GM23338 (cell line): ENCODE measurements around the gene F7. TPM values are rescaled to one million over a fixed set of nuclear protein-coding genes. Genes with fewer than 3 reads are reported as not detected.

Source experiments
- ATAC-seq: fragments of 200-7000 bp; cut with Tn5 transposase; 3 replicates; pipeline ENCODE4 v1.9.1; 2020
- DNase-seq: peaks from one replicate; pipeline ENCODE4 v3.0.0-alpha.2; 2015; ENCODE audit warnings: low spot score
- H2AFZ ChIP-seq: fragments of 200-600 bp; sonication (generic); 2 replicates; pipeline ENCODE4 v1.8.0; 2016; ENCODE audit warnings: antibody characterized with exemption, mild to moderate bottlenecking, moderate library complexity
- H3F3A ChIP-seq: fragments of 200-600 bp; sonication (generic); replicated peaks from 2 replicates; pipeline ENCODE4 v1.8.0; 2017; ENCODE audit warnings: antibody characterized with exemption, mixed run types, low read depth
- H3K27ac ChIP-seq: fragments of 200-600 bp; sonication (generic); 2 replicates; pipeline ENCODE4 v1.6.1; 2016; ENCODE audit warnings: low read depth
- H3K27me3 ChIP-seq: fragments of 200-600 bp; sonication (generic); 2 replicates; pipeline ENCODE4 v1.8.0; 2016; ENCODE audit warnings: mild to moderate bottlenecking, mixed run types, moderate library complexity; ENCODE audit not compliant: insufficient read depth
- H3K36me3 ChIP-seq: fragments of 200-600 bp; sonication (generic); 2 replicates; pipeline ENCODE4 v1.8.0; 2016; ENCODE audit warnings: mild to moderate bottlenecking; ENCODE audit not compliant: insufficient read depth
- H3K4me1 ChIP-seq: fragments of 200-600 bp; sonication (generic); 2 replicates; pipeline ENCODE4 v1.8.0; 2016; ENCODE audit warnings: mild to moderate bottlenecking, moderate library complexity; ENCODE audit not compliant: insufficient read depth
- H3K4me2 ChIP-seq: fragments of 200-600 bp; sonication (generic); 2 replicates; pipeline ENCODE4 v1.7.1; 2017; ENCODE audit warnings: mixed run types
- H3K4me3 ChIP-seq: fragments of 200-600 bp; sonication (generic); 2 replicates; pipeline ENCODE4 v1.6.1; 2016; ENCODE audit warnings: mixed run types
- H3K79me2 ChIP-seq: fragments of 200-600 bp; sonication (generic); replicated peaks from 2 replicates; pipeline ENCODE4 v1.8.0; 2017; ENCODE audit warnings: mild to moderate bottlenecking; ENCODE audit not compliant: insufficient read depth
- H3K9me2 ChIP-seq: fragments of 200-600 bp; sonication (generic); 2 replicates; pipeline ENCODE4 v1.8.0; 2017; ENCODE audit not compliant: insufficient read depth
- H4K20me1 ChIP-seq: fragments of 200-600 bp; sonication (generic); replicated peaks from 2 replicates; pipeline ENCODE4 v1.8.0; 2017; ENCODE audit warnings: mild to moderate bottlenecking; ENCODE audit not compliant: insufficient read depth
- H3K27ac Mint-ChIP-seq: 2 replicates; pipeline ENCODE4 v1.8.0; 2020; ENCODE audit warnings: inconsistent platforms, mild to moderate bottlenecking, moderate library complexity, mixed read lengths
- H3K27me3 Mint-ChIP-seq: 3 replicates; pipeline ENCODE4 v1.8.0; 2022; ENCODE audit warnings: low read depth, mild to moderate bottlenecking, moderate library complexity, mixed read lengths, inconsistent platforms; ENCODE audit not compliant: insufficient read depth, poor library complexity
- H3K36me3 Mint-ChIP-seq: 3 replicates; pipeline ENCODE4 v1.8.0; 2021; ENCODE audit warnings: low read depth, mild to moderate bottlenecking, inconsistent platforms, moderate library complexity, mixed read lengths
- H3K4me1 Mint-ChIP-seq: 3 replicates; pipeline ENCODE4 v1.8.0; 2020; ENCODE audit warnings: mild to moderate bottlenecking, inconsistent platforms, mixed read lengths
- H3K4me3 Mint-ChIP-seq: 3 replicates; pipeline ENCODE4 v1.8.0; 2021; ENCODE audit warnings: moderate library complexity, mild to moderate bottlenecking, inconsistent platforms, mixed read lengths
- H3K9me3 Mint-ChIP-seq: 3 replicates; pipeline ENCODE4 v1.8.0; 2020; ENCODE audit warnings: moderate library complexity, mild to moderate bottlenecking, inconsistent platforms, mixed read lengths
- CREB1 ChIP-seq: fragments of 250-450 bp; sonication (Bioruptor Pico); IDR thresholded peaks from 2 replicates; pipeline ENCODE4 v1.5.0; 2020; ENCODE audit warnings: low read depth, mild to moderate bottlenecking, moderate library complexity
- ETS1 ChIP-seq: IDR thresholded peaks from 2 replicates; pipeline ENCODE4 v1.6.1; 2016; ENCODE audit warnings: antibody characterized with exemption
- EZH2 ChIP-seq: fragments of 200-600 bp; sonication (generic); IDR thresholded peaks from one replicate; pipeline ENCODE4 v1.8.0; 2017; ENCODE audit warnings: antibody characterized with exemption, mild to moderate bottlenecking, low read depth; ENCODE audit not compliant: unreplicated experiment
- EZH2phosphoT487 ChIP-seq: fragments of 200-600 bp; sonication (generic); IDR thresholded peaks from one replicate; pipeline ENCODE4 v1.8.1; 2018; ENCODE audit warnings: antibody characterized with exemption; ENCODE audit not compliant: unreplicated experiment
- NANOG ChIP-seq: IDR thresholded peaks from 2 replicates; pipeline ENCODE4 v1.6.1; 2016; ENCODE audit warnings: antibody characterized with exemption, borderline replicate concordance
- POLR2AphosphoS5 ChIP-seq: IDR thresholded peaks from 2 replicates; pipeline ENCODE4 v1.6.1; 2016; ENCODE audit warnings: antibody characterized with exemption, low read depth
- STAT1 ChIP-seq: IDR thresholded peaks from one replicate; pipeline ENCODE4 v1.6.1; 2016; ENCODE audit warnings: antibody characterized with exemption; ENCODE audit not compliant: unreplicated experiment
- ZNF114 ChIP-seq: fragments of 250-450 bp; sonication (Bioruptor Pico); IDR thresholded peaks from 2 replicates; pipeline ENCODE4 v1.5.0; 2020; ENCODE audit warnings: mild to moderate bottlenecking, moderate library complexity
- ZNF331 ChIP-seq: fragments of 250-450 bp; sonication (Bioruptor Pico); IDR thresholded peaks from 2 replicates; pipeline ENCODE4 v1.5.0; 2020; ENCODE audit warnings: low read depth, mild to moderate bottlenecking, moderate library complexity
- polyA plus RNA-seq: library from polyadenylated mRNA; unstranded; fragments of >200 nt; fragmentation: Nextera tagmentation; extraction: Ambion mirVana; gene quantifications from 2 replicates; pipeline ENCODE4 v1.2.1, GENCODE V29; 2016
- total RNA-seq: library from RNA; depleted of rRNA; stranded (reverse); fragments of >200 nt; shearing (Covaris generic); gene quantifications from 2 replicates; pipeline ENCODE4 v1.2.3, GENCODE V29; 2014
- TF ChIP-seq, protein P1 (sequence below), 2 experiments: fragments of 200-600 bp in 1 of 2; sonication (generic) in 1 of 2; conservative IDR thresholded peaks; 2 replicates each; pipeline versions ENCODE4 v1.5.1 to v1.6.1; 2016 to 2017; ENCODE audit warnings: antibody characterized with exemption in 2 of 2, low read depth in 2 of 2, mild to moderate bottlenecking in 2 of 2, moderate library complexity in 1 of 2
- TF ChIP-seq, protein P2 (sequence below): IDR thresholded peaks from one replicate; pipeline ENCODE4 v1.6.1; 2018; ENCODE audit warnings: antibody characterized with exemption; ENCODE audit not compliant: unreplicated experiment
- TF ChIP-seq, protein P3 (sequence below): fragments of 250-450 bp; sonication (Bioruptor Pico); IDR thresholded peaks from 2 replicates; pipeline ENCODE4 v1.5.0; 2020; ENCODE audit warnings: mild to moderate bottlenecking, moderate library complexity

F7 gene
- total and polyA plus RNA-seq, 2 experiments from 2014 or later: 0.16 to 0.24 TPM

DNA sequence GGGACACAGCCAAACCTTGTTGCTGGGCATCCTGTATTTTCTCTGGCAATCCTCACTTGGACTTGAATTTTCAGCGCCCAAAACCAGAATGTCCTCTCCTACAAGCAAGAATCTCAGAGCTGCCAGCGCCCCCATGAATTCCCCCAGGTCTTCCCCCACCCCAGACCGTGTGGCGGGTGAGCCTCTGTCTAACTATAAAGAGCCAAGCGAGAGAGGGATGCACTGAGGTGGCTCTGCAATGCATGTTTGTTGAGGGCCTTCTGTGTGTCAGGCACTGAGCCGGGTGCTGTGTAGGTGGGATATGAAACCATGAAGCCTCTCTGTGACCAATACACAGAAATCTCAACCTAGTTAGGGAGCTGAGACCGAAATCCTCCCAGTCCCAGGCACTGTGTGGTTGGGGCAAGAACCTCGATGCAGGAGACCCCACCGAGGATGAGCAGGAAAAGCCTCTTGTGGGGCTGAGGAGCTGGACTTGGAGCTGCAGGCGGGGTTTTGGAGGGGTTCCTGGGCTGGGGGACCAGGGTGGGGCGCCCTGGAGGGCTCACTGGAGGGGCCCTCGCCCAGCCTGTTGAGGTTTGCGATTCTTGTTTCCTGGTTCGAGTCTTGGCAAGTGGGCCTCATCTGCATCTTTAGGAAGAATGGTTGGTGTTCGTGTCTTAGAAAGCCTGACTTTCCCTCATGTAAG is 40.5 kb downstream of the F7 start:
- Histone ChIP-seq H3F3A (no peaks in the 10 kb centered on the region), H3K4me3 (no peak overlapping the region), H2AFZ (no peak overlapping the region; the same call in 1 of the 2 replicates), H3K4me1 (no peaks in the 10 kb centered on the region), H3K4me2 (no peak overlapping the region), H4K20me1 (no peaks in the 10 kb centered on the region), H3K36me3 (no peaks in the 10 kb centered on the region), H3K9me2 (no peaks in the 10 kb centered on the region), H3K27ac (no peak overlapping the region), H3K79me2 (no peaks in the 10 kb centered on the region), H3K27me3 (no peaks in the 10 kb centered on the region)
- H3K36me3 Mint-ChIP-seq: no peaks in the 10 kb centered on the region
- no peak overlapping the region for H3K27ac Mint-ChIP-seq
- peaks cover under 1% of the 10 kb centered on the region; the same call in 2 of the 3 replicates for H3K4me1 Mint-ChIP-seq
- DNase-seq: no peak
- peaks cover 2% of the 10 kb centered on the region for H3K27me3 Mint-ChIP-seq
- no peak overlapping the region for H3K4me3 Mint-ChIP-seq
- TF ChIP-seq, protein P1, sequence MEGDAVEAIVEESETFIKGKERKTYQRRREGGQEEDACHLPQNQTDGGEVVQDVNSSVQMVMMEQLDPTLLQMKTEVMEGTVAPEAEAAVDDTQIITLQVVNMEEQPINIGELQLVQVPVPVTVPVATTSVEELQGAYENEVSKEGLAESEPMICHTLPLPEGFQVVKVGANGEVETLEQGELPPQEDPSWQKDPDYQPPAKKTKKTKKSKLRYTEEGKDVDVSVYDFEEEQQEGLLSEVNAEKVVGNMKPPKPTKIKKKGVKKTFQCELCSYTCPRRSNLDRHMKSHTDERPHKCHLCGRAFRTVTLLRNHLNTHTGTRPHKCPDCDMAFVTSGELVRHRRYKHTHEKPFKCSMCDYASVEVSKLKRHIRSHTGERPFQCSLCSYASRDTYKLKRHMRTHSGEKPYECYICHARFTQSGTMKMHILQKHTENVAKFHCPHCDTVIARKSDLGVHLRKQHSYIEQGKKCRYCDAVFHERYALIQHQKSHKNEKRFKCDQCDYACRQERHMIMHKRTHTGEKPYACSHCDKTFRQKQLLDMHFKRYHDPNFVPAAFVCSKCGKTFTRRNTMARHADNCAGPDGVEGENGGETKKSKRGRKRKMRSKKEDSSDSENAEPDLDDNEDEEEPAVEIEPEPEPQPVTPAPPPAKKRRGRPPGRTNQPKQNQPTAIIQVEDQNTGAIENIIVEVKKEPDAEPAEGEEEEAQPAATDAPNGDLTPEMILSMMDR (conservative IDR thresholded peaks at IDR 0.05; ENCODE audit: low read depth in 2 of 2): no peak
- no peak for TF ChIP-seq POLR2AphosphoS5
- TF ChIP-seq, protein P2, sequence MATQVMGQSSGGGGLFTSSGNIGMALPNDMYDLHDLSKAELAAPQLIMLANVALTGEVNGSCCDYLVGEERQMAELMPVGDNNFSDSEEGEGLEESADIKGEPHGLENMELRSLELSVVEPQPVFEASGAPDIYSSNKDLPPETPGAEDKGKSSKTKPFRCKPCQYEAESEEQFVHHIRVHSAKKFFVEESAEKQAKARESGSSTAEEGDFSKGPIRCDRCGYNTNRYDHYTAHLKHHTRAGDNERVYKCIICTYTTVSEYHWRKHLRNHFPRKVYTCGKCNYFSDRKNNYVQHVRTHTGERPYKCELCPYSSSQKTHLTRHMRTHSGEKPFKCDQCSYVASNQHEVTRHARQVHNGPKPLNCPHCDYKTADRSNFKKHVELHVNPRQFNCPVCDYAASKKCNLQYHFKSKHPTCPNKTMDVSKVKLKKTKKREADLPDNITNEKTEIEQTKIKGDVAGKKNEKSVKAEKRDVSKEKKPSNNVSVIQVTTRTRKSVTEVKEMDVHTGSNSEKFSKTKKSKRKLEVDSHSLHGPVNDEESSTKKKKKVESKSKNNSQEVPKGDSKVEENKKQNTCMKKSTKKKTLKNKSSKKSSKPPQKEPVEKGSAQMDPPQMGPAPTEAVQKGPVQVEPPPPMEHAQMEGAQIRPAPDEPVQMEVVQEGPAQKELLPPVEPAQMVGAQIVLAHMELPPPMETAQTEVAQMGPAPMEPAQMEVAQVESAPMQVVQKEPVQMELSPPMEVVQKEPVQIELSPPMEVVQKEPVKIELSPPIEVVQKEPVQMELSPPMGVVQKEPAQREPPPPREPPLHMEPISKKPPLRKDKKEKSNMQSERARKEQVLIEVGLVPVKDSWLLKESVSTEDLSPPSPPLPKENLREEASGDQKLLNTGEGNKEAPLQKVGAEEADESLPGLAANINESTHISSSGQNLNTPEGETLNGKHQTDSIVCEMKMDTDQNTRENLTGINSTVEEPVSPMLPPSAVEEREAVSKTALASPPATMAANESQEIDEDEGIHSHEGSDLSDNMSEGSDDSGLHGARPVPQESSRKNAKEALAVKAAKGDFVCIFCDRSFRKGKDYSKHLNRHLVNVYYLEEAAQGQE: no peak
- TF ChIP-seq, protein P3, sequence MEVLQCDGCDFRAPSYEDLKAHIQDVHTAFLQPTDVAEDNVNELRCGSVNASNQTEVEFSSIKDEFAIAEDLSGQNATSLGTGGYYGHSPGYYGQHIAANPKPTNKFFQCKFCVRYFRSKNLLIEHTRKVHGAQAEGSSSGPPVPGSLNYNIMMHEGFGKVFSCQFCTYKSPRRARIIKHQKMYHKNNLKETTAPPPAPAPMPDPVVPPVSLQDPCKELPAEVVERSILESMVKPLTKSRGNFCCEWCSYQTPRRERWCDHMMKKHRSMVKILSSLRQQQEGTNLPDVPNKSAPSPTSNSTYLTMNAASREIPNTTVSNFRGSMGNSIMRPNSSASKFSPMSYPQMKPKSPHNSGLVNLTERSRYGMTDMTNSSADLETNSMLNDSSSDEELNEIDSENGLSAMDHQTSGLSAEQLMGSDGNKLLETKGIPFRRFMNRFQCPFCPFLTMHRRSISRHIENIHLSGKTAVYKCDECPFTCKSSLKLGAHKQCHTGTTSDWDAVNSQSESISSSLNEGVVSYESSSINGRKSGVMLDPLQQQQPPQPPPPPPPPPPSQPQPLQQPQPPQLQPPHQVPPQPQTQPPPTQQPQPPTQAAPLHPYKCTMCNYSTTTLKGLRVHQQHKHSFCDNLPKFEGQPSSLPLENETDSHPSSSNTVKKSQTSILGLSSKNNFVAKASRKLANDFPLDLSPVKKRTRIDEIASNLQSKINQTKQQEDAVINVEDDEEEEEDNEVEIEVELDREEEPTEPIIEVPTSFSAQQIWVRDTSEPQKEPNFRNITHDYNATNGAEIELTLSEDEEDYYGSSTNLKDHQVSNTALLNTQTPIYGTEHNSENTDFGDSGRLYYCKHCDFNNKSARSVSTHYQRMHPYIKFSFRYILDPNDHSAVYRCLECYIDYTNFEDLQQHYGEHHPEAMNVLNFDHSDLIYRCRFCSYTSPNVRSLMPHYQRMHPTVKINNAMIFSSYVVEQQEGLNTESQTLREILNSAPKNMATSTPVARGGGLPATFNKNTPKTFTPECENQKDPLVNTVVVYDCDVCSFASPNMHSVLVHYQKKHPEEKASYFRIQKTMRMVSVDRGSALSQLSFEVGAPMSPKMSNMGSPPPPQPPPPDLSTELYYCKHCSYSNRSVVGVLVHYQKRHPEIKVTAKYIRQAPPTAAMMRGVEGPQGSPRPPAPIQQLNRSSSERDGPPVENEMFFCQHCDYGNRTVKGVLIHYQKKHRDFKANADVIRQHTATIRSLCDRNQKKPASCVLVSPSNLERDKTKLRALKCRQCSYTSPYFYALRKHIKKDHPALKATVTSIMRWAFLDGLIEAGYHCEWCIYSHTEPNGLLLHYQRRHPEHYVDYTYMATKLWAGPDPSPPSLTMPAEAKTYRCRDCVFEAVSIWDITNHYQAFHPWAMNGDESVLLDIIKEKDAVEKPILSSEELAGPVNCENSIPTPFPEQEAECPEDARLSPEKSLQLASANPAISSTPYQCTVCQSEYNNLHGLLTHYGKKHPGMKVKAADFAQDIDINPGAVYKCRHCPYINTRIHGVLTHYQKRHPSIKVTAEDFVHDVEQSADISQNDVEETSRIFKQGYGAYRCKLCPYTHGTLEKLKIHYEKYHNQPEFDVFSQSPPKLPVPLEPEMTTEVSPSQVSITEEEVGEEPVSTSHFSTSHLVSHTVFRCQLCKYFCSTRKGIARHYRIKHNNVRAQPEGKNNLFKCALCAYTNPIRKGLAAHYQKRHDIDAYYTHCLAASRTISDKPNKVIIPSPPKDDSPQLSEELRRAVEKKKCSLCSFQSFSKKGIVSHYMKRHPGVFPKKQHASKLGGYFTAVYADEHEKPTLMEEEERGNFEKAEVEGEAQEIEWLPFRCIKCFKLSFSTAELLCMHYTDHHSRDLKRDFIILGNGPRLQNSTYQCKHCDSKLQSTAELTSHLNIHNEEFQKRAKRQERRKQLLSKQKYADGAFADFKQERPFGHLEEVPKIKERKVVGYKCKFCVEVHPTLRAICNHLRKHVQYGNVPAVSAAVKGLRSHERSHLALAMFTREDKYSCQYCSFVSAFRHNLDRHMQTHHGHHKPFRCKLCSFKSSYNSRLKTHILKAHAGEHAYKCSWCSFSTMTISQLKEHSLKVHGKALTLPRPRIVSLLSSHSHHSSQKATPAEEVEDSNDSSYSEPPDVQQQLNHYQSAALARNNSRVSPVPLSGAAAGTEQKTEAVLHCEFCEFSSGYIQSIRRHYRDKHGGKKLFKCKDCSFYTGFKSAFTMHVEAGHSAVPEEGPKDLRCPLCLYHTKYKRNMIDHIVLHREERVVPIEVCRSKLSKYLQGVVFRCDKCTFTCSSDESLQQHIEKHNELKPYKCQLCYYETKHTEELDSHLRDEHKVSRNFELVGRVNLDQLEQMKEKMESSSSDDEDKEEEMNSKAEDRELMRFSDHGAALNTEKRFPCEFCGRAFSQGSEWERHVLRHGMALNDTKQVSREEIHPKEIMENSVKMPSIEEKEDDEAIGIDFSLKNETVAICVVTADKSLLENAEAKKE (CRISPR knock-in tag): no peak
- TF ChIP-seq ZNF114 (CRISPR knock-in tag): no peak
- no peak for TF ChIP-seq EZH2phosphoT487
- no peak for TF ChIP-seq ETS1
- TF ChIP-seq CREB1 (CRISPR knock-in tag): no peak
- TF ChIP-seq STAT1: no peak
- TF ChIP-seq ZNF331 (CRISPR knock-in tag): no peak
- no peak for TF ChIP-seq EZH2
- TF ChIP-seq NANOG: no peak
- no peak for ATAC-seq
- H3K9me3 Mint-ChIP-seq: no peaks in the 10 kb centered on the region
